MM.1S (cell line): ENCODE data around the gene PKN1.

Experiments
- DNase-seq: peaks from one replicate; pipeline ENCODE4 v3.0.0-alpha.2; 2015
- H2AFZ ChIP-seq: fragments of 300-600 bp; sonication (generic); 2 replicates; pipeline ENCODE4 v1.6.0; 2016; ENCODE audit warnings: antibody characterized with exemption, low read length
- H3F3A ChIP-seq: fragments of 300-600 bp; sonication (generic); 2 replicates; pipeline ENCODE4 v1.6.1; 2016; ENCODE audit warnings: mild to moderate bottlenecking, antibody characterized with exemption, low read length, moderate library complexity, mixed read lengths; ENCODE audit not compliant: insufficient read depth
- H3K27ac ChIP-seq: fragments of 300-600 bp; sonication (generic); 2 replicates; pipeline ENCODE4 v1.5.1; 2016; ENCODE audit warnings: mild to moderate bottlenecking, low read length
- H3K27me3 ChIP-seq: fragments of 300-600 bp; sonication (generic); replicated peaks from 2 replicates; pipeline ENCODE4 v1.6.0; 2016; ENCODE audit warnings: low read length; ENCODE audit not compliant: insufficient read depth
- H3K36me3 ChIP-seq: fragments of 300-600 bp; sonication (generic); replicated peaks from 2 replicates; pipeline ENCODE4 v1.6.1; 2016; ENCODE audit warnings: mild to moderate bottlenecking, low read length, mixed read lengths; ENCODE audit not compliant: insufficient read depth
- H3K4me1 ChIP-seq: fragments of 300-600 bp; sonication (generic); 2 replicates; pipeline ENCODE4 v1.6.1; 2016; ENCODE audit warnings: low read length, mixed read lengths
- H3K4me2 ChIP-seq: fragments of 300-600 bp; sonication (generic); 2 replicates; pipeline ENCODE4 v1.6.0; 2016; ENCODE audit warnings: low read depth, low read length
- H3K4me3 ChIP-seq: fragments of 300-600 bp; sonication (generic); 2 replicates; pipeline ENCODE4 v1.5.1; 2016; ENCODE audit warnings: low read length, mixed read lengths
- H3K79me2 ChIP-seq: fragments of 300-600 bp; sonication (generic); 2 replicates; pipeline ENCODE4 v1.6.1; 2016; ENCODE audit warnings: mixed run types, low read length, mixed read lengths
- H3K9ac ChIP-seq: fragments of 300-600 bp; sonication (generic); 2 replicates; pipeline ENCODE4 v1.6.1; 2016; ENCODE audit warnings: low read length, mixed read lengths
- H3K9me2 ChIP-seq: fragments of 300-600 bp; sonication (generic); replicated peaks from 2 replicates; pipeline ENCODE4 v1.6.1; 2016; ENCODE audit warnings: mild to moderate bottlenecking, low read length, mixed read lengths; ENCODE audit not compliant: insufficient read depth
- H3K9me3 ChIP-seq: fragments of 300-600 bp; sonication (generic); replicated peaks from 2 replicates; pipeline ENCODE4 v1.6.1; 2016; ENCODE audit warnings: mild to moderate bottlenecking, low read length, mixed read lengths; ENCODE audit not compliant: insufficient read depth
- H4K20me1 ChIP-seq: fragments of 300-600 bp; sonication (generic); 2 replicates; pipeline ENCODE4 v1.6.1; 2016; ENCODE audit warnings: mild to moderate bottlenecking, low read length, moderate library complexity, mixed read lengths; ENCODE audit not compliant: insufficient read depth
- EZH2 ChIP-seq: fragments of 300-600 bp; sonication (generic); optimal IDR thresholded peaks from 2 replicates; pipeline ENCODE3; 2017; ENCODE audit warnings: low read depth, mild to moderate bottlenecking, antibody characterized with exemption, low read length, mixed read lengths
- EZH2phosphoT487 ChIP-seq: fragments of 300-600 bp; sonication (generic); IDR thresholded peaks from 2 replicates; pipeline ENCODE4 v1.6.1; 2018; ENCODE audit warnings: antibody characterized with exemption, low read length
- TF ChIP-seq, protein P1 (sequence below): fragments of 300-600 bp; sonication (generic); IDR thresholded peaks from 2 replicates; pipeline ENCODE4 v1.5.1; 2016; ENCODE audit warnings: antibody characterized with exemption, low read length, mixed read lengths

PKN1 gene

DNA sequence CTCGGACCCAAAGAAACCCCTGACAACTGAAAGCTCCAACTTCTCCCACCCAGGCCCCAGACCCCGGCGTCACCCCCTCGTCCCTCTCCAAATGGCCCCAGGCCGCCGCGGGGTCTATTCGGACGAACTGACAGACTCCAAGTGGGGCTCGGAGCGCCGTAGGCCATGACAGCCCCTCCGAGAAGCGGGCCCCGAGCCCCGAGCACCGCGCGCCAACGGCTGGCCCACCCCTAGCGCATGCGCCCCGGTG is 14.3 kb upstream of the PKN1 start:
- Histone ChIP-seq H3K4me1 (peaks cover 11% of the 10 kb centered on the region), H3K4me3 (peak overlapping the region; percentile 98), H3K27ac (peak overlapping the region; percentile 91), H3K9me2 (no peaks in the 10 kb centered on the region), H4K20me1 (peaks cover 39% of the 10 kb centered on the region), H3F3A (peaks cover 9% of the 10 kb centered on the region), H3K79me2 (peaks cover 57% of the 10 kb centered on the region), H2AFZ (peak overlapping the region; percentile 71; the same call in 1 of the 2 replicates), H3K4me2 (peak overlapping the region; percentile 69; the same call in 1 of the 2 replicates), H3K9ac (peak overlapping the region; percentile 98), H3K9me3 (no peaks in the 10 kb centered on the region), H3K27me3 (no peaks in the 10 kb centered on the region; the same call in 1 of the 2 replicates), H3K36me3 (peaks cover 8% of the 10 kb centered on the region; the same call in 1 of the 2 replicates)
- TF ChIP-seq, protein P1, sequence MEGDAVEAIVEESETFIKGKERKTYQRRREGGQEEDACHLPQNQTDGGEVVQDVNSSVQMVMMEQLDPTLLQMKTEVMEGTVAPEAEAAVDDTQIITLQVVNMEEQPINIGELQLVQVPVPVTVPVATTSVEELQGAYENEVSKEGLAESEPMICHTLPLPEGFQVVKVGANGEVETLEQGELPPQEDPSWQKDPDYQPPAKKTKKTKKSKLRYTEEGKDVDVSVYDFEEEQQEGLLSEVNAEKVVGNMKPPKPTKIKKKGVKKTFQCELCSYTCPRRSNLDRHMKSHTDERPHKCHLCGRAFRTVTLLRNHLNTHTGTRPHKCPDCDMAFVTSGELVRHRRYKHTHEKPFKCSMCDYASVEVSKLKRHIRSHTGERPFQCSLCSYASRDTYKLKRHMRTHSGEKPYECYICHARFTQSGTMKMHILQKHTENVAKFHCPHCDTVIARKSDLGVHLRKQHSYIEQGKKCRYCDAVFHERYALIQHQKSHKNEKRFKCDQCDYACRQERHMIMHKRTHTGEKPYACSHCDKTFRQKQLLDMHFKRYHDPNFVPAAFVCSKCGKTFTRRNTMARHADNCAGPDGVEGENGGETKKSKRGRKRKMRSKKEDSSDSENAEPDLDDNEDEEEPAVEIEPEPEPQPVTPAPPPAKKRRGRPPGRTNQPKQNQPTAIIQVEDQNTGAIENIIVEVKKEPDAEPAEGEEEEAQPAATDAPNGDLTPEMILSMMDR: no peak
- TF ChIP-seq EZH2phosphoT487 (no peak), EZH2 (no peak)
- no peak for DNase-seq

DNA sequence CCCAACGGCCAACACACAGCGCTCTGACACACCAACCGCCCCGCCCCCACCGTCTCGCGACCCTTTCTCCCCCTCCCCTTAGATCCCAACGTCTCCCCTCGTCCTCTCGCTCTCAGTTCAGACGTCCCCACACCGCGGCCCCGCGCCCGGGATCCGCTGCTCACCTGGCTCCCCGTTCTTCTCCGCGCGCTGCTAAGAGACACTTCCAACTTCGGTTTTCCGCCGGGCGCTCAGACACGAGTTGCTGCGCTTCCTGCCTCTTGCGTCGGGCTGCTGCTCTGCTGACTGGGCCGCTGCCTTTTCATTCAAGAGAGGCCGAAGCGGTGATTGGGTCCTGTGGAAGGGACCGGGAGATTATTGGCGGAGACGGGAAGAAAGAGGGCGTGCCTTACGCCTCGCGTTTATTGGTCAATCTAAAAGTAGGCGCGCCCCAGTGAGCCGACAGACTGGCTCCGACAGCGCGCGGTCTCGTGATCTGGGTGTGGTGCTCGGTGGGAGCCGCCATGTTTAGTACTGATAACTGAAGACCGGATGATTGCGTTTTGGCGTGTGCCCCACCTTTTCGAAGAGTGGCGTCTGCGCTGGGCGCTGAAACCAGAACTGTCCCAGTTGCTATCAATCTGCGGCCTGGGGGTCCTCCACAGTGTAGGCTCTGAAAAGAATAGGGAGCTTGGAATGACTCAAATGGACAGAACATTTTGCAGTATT is 13.8 kb upstream of the PKN1 start, which contains the start of gene DDX39A:
DDX39A (minus strand) TSS at position 236 of the 708 bp plus-strand sequence. CDS start 6,121 bp downstream, outside the sequence.
- H3K9me2 ChIP-seq: no peaks in the 10 kb centered on the region
- H3K4me2 ChIP-seq: peak within 1 kb of the TSS; percentile 76
- H3K9me3 ChIP-seq: no peaks in the 10 kb centered on the region
- peak within 1 kb of the TSS; percentile 98 for H3K9ac ChIP-seq
- no peaks in the 10 kb centered on the region; the same call in 1 of the 2 replicates for H3K27me3 ChIP-seq
- peak within 1 kb of the TSS; percentile 98 for H3K4me3 ChIP-seq
- H3K27ac ChIP-seq: peak within 1 kb of the TSS; percentile 91
- peaks cover 8% of the 10 kb centered on the region; the same call in 1 of the 2 replicates for H3K36me3 ChIP-seq
- H3F3A ChIP-seq: peaks cover 9% of the 10 kb centered on the region
- DNase-seq: peak; percentile 99
- H3K4me1 ChIP-seq: peaks cover 11% of the 10 kb centered on the region
- peaks cover 34% of the 10 kb centered on the region for H4K20me1 ChIP-seq
- peaks cover 52% of the 10 kb centered on the region for H3K79me2 ChIP-seq
- TF ChIP-seq EZH2 (no peak), EZH2phosphoT487 (no peak)
- TF ChIP-seq, protein P1: no peak
- peak within 1 kb of the TSS; percentile 94 for H2AFZ ChIP-seq

DNA sequence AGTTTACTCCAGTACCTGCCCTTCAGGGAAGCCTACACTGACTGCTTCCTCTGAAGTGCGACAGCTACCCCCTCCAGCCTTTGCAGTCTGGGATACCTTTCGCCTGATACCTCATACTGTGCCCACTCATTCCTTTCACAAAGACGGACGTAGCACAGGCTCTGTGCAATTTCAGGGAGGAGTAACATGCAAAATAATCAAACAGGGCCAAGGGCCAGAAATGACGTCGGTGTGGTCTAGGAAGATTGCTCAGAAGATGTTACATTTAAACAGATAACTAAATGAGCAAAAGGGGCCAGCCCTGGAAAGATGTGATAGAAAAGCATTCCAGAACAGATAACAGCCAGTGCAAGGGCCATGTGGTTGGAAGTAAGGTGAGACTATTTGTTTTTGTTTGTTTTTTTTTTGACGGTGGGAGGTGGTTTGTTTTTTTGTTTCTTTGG is 7.4 kb upstream of the PKN1 start:
- Histone ChIP-seq H3K9me2 (no peaks in the 10 kb centered on the region), H3K27me3 (peaks cover 1% of the 10 kb centered on the region; the same call in 1 of the 2 replicates), H3K4me1 (no peaks in the 10 kb centered on the region), H3K4me3 (no peak overlapping the region), H2AFZ (no peak overlapping the region), H3K27ac (no peak overlapping the region), H3F3A (no peaks in the 10 kb centered on the region), H3K9ac (no peak overlapping the region), H3K4me2 (no peak overlapping the region), H3K36me3 (no peaks in the 10 kb centered on the region), H3K79me2 (no peaks in the 10 kb centered on the region), H4K20me1 (no peaks in the 10 kb centered on the region), H3K9me3 (no peaks in the 10 kb centered on the region)
- DNase-seq: no peak
- no peak for TF ChIP-seq EZH2phosphoT487
- TF ChIP-seq EZH2: no peak
- TF ChIP-seq, protein P1: no peak
